Astrocyte (in vitro differentiated cells and primary cell): ENCODE data around the gene PPM1M. TPM values are rescaled to one million over a fixed set of nuclear protein-coding genes. Genes with fewer than 3 reads are reported as not detected.

ENCODE experiments used
- DNase-seq: peaks from one replicate; pipeline ENCODE4 v3.0.0-alpha.2; 2010; ENCODE audit warnings: low read depth
- FAIRE-seq: peaks from 2 replicates; lab custom pipeline; 2011; peaks lifted over from hg19 to GRCh38; lab: Jason Lieb, UNC
- H2AFZ ChIP-seq: 2 replicates; pipeline ENCODE4 v1.6.0; 2012; ENCODE audit warnings: low read depth, low read length, inconsistent platforms
- H3K27ac ChIP-seq: 2 replicates; pipeline ENCODE4 v1.5.1; 2011; ENCODE audit warnings: low read depth, low read length, inconsistent platforms
- H3K27me3 ChIP-seq: 2 replicates; pipeline ENCODE4 v1.6.0; 2011; ENCODE audit warnings: low read length, inconsistent platforms; ENCODE audit not compliant: insufficient read depth
- H3K36me3 ChIP-seq: 2 replicates; pipeline ENCODE4 v1.5.1; 2011; ENCODE audit warnings: low read length, inconsistent platforms; ENCODE audit not compliant: insufficient read depth
- H3K4me1 ChIP-seq: 2 replicates; pipeline ENCODE4 v1.5.1; 2011; ENCODE audit warnings: low read length, inconsistent platforms; ENCODE audit not compliant: insufficient read depth
- H3K4me2 ChIP-seq: 2 replicates; pipeline ENCODE4 v1.6.0; 2012; ENCODE audit warnings: low read length, inconsistent platforms
- H3K4me3 ChIP-seq: 2 replicates; pipeline ENCODE4 v1.5.1; 2011; ENCODE audit warnings: low read depth, mild to moderate bottlenecking, low read length, inconsistent platforms; ENCODE audit not compliant: insufficient read depth
- H3K79me2 ChIP-seq: 2 replicates; pipeline ENCODE4 v1.6.0; 2012; ENCODE audit warnings: mild to moderate bottlenecking, low read length, inconsistent platforms; ENCODE audit not compliant: insufficient read depth
- H3K9ac ChIP-seq: 2 replicates; pipeline ENCODE4 v1.6.0; 2012; ENCODE audit warnings: mild to moderate bottlenecking, low read length, inconsistent platforms
- H3K9me3 ChIP-seq: 2 replicates; pipeline ENCODE4 v1.5.1; 2012; ENCODE audit warnings: low read depth, mild to moderate bottlenecking, low read length, inconsistent platforms; ENCODE audit not compliant: insufficient read depth
- H4K20me1 ChIP-seq: 2 replicates; pipeline ENCODE4 v1.6.0; 2012; ENCODE audit warnings: low read length, inconsistent platforms; ENCODE audit not compliant: insufficient read depth
- H3K27ac Mint-ChIP-seq: one replicate; pipeline ENCODE4 v1.8.0; 2021; ENCODE audit warnings: mild to moderate bottlenecking, mixed read lengths; ENCODE audit not compliant: unreplicated experiment
- H3K27me3 Mint-ChIP-seq: one replicate; pipeline ENCODE4 v1.8.0; 2021; ENCODE audit warnings: low read depth, mixed read lengths; ENCODE audit not compliant: unreplicated experiment
- H3K36me3 Mint-ChIP-seq: one replicate; pipeline ENCODE4 v1.8.0; 2021; ENCODE audit warnings: low read depth, mixed read lengths; ENCODE audit not compliant: unreplicated experiment
- H3K4me1 Mint-ChIP-seq: one replicate; pipeline ENCODE4 v1.8.0; 2021; ENCODE audit warnings: low read depth, mixed read lengths; ENCODE audit not compliant: unreplicated experiment
- H3K4me3 Mint-ChIP-seq: one replicate; pipeline ENCODE4 v1.8.0; 2021; ENCODE audit warnings: mild to moderate bottlenecking, moderate library complexity, mixed read lengths; ENCODE audit not compliant: unreplicated experiment
- H3K9me3 Mint-ChIP-seq: one replicate; pipeline ENCODE4 v1.8.0; 2021; ENCODE audit warnings: mild to moderate bottlenecking, mixed read lengths; ENCODE audit not compliant: unreplicated experiment
- CTCF ChIP-seq: IDR thresholded peaks from 2 replicates; pipeline ENCODE4 v1.5.1; 2011; ENCODE audit warnings: low read depth, mild to moderate bottlenecking, inconsistent platforms, low read length, moderate library complexity; ENCODE audit not compliant: insufficient read depth
- EZH2 ChIP-seq: IDR thresholded peaks from 2 replicates; pipeline ENCODE4 v1.6.1; 2012; ENCODE audit warnings: mild to moderate bottlenecking, low read length, inconsistent platforms; ENCODE audit not compliant: insufficient read depth
- total RNA-seq: library from RNA; stranded (reverse); gene quantifications from 2 replicates; pipeline ENCODE4 v1.2.1, GENCODE V29; 2021

The PPM1M gene
- total RNA-seq, 1 donor from 2014 or later, result 9.1 TPM

- H3K79me2 ChIP-seq, result peaks cover 20% of the 10 kb centered on the region
- H3K9me3 ChIP-seq, result no peaks in the 10 kb centered on the region
- no peak overlapping the region for H3K27ac Mint-ChIP-seq
- H3K9me3 Mint-ChIP-seq, result no peaks in the 10 kb centered on the region
- peaks cover 47% of the 10 kb centered on the region for H4K20me1 ChIP-seq
- peaks cover 59% of the 10 kb centered on the region for H3K36me3 ChIP-seq
- FAIRE-seq (no peak), DNase-seq (no peak)
- no peak overlapping the region for H3K27ac ChIP-seq
- no peak overlapping the region for H3K9ac ChIP-seq
- TF ChIP-seq CTCF (no peak), EZH2 (no peak)
- no peak overlapping the region for H2AFZ ChIP-seq
- H3K4me3 ChIP-seq, result no peak overlapping the region
- peaks cover 7% of the 10 kb centered on the region for H3K4me1 ChIP-seq
- H3K4me1 Mint-ChIP-seq, result peaks cover 15% of the 10 kb centered on the region
- H3K27me3 ChIP-seq, result no peaks in the 10 kb centered on the region
- H3K27me3 Mint-ChIP-seq, result no peaks in the 10 kb centered on the region
- no peak overlapping the region for H3K4me2 ChIP-seq
- no peak overlapping the region for H3K4me3 Mint-ChIP-seq
- peaks cover 28% of the 10 kb centered on the region for H3K36me3 Mint-ChIP-seq
These were observed 43.0 kb upstream of the PPM1M start for GRCh38 chr3:52202384-52203077.

GRCh38 chr3:52203701-52204100 is 41.9 kb upstream of the PPM1M start:
- H2AFZ ChIP-seq, result no peak overlapping the region

More at GRCh38 chr3:52203701-52204100, 41.9 kb upstream of the PPM1M start:
- H3K79me2 ChIP-seq, result peaks cover 12% of the 10 kb centered on the region
- H3K36me3 ChIP-seq, result peaks cover 70% of the 10 kb centered on the region
- H3K4me2 ChIP-seq, result no peak overlapping the region
- H3K4me1 ChIP-seq, result peaks cover 3% of the 10 kb centered on the region
- H3K4me3 ChIP-seq, result no peak overlapping the region
- H3K4me3 Mint-ChIP-seq, result no peak overlapping the region
- TF ChIP-seq CTCF (no peak), EZH2 (no peak)
- peaks cover 13% of the 10 kb centered on the region for H3K4me1 Mint-ChIP-seq
- H3K9ac ChIP-seq, result no peak overlapping the region
- no peak overlapping the region for H3K27ac Mint-ChIP-seq
- H4K20me1 ChIP-seq, result peaks cover 44% of the 10 kb centered on the region
- no peaks in the 10 kb centered on the region for H3K9me3 ChIP-seq
- no peaks in the 10 kb centered on the region for H3K27me3 ChIP-seq
- no peak for FAIRE-seq
- H3K27ac ChIP-seq, result no peak overlapping the region
- H3K27me3 Mint-ChIP-seq, result no peaks in the 10 kb centered on the region
- no peak for DNase-seq
- H3K9me3 Mint-ChIP-seq, result no peaks in the 10 kb centered on the region
- peaks cover 36% of the 10 kb centered on the region for H3K36me3 Mint-ChIP-seq
